GM18505 (cell line): ENCODE results near the gene CLDN5.
"Not testable (repeated sequence)": the region's sequence is repeated elsewhere in the genome, so short reads cannot be mapped to it uniquely, and the experiment has no call there.

ENCODE experiments used
- ATAC-seq: cut with Tn5 transposase; IDR thresholded peaks from one replicate; pipeline ENCODE4 v1.9.1; 2021; ENCODE audit not compliant: unreplicated experiment
- POLR2A ChIP-seq: IDR thresholded peaks from 4 replicates; pipeline ENCODE4 v1.6.1; 2011; ENCODE audit warnings: borderline replicate concordance; ENCODE audit not compliant: insufficient read depth, insufficient read length; ENCODE audit errors: extremely low read depth

The CLDN5 gene

GRCh38 chr22:19536564-19536963 lies 12.4 kb upstream of the CLDN5 start:
- ATAC-seq = no peak
- no peak for TF ChIP-seq POLR2A

- ATAC-seq = no peak
- TF ChIP-seq POLR2A = no peak
Measured at GRCh38 chr22:19535001-19535400, 10.8 kb upstream of the CLDN5 start.

DNA sequence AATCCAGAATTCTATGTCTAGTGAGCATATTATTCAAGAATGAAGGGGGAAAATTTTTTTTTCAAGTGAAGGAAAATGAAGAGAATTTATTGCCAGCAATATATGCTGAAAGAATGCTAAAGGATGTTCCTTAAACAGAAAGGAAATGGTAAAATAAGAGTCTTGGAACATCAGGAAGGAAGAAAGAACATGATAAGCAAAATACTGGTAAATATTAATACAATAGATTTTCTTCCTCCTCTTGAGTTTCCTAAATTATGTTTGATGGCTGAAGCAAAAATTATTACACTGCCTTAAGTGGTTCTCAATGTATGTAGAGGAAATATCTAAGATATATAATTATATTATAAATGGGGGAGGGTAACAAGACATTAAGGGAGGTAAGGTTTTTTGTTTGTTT lies 9.6 kb upstream of the CLDN5 start:
- no peak for ATAC-seq
- no peak for TF ChIP-seq POLR2A

GRCh38 chr22:19533049-19533626 lies 8.9 kb upstream of the CLDN5 start:
- no peak for ATAC-seq
- no peak for TF ChIP-seq POLR2A

DNA sequence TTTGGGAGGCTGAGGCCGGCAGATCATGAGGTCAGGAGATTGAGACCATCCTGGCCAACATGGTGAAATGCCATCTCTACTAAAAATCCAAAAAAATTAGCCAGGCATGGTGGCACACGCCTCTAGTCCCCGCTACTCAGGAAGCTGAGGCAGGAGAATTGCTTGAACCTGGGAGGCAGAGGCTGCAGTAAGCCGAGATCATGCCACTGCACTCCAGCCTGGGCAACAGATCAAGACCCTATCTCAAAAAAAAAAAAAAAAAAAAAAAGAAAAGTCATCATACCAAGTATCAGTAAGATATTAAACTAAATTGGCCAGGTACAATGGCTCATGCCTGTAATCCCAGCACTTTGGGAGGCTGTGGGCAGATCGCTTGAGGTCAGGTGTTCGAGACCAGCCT lies 7.1 kb upstream of the CLDN5 start:
- not testable (repeated sequence) for ATAC-seq

GRCh38 chr22:19530751-19531150 lies 6.5 kb upstream of the CLDN5 start:
- ATAC-seq = no peak
- no peak for TF ChIP-seq POLR2A

GRCh38 chr22:19529811-19530210 lies 5.6 kb upstream of the CLDN5 start:
- no peak for TF ChIP-seq POLR2A
- ATAC-seq = no peak

DNA sequence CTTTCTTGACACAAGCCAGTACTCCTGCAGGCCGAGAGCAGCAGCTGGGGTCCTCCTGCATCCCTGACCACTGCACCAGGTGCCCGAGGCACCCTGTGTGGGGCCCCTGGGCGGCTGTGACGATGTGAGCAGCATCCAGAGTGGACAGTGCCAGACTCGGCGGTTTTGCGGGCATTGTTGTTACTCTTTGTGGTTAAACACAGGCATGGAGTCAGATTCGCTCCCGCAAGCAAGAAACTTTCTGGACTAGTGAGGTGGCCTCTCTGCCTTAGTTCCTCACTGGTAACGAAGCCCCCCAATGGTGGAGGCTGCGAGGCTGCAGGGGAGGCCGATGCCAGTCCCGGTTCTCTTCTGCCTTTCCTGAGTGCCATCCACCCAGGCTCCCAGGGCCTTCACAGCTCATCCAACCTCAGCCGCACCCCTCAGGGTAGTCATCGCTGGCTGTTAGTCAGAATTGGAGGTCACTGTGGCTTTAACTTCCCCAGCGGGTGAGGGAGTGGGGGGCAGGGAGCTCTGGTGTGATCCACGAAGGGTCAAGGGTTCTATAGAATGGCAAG lies 3.7 kb upstream of the CLDN5 start:
- TF ChIP-seq POLR2A = no peak
- no peak for ATAC-seq

DNA sequence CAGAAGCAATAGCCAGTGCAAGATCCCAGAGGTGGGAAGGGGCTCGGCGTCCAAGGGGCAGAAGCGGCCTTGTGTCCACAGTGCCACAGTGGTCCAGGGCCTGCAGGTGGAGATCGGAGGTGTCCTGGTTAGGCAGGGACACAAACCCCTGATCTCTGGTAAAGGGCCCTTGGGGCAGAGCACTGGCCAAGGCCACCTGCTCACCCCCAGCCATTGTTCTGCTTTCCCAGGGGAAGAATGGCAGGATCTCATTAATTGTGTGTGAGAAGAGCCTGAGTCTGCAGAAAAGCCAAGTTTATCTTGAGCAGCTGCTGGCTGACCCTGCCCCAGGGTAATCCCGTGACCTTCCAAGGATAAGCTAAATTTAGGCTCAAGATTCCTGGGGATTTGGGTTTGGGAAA lies 3.1 kb upstream of the CLDN5 start:
- no peak for TF ChIP-seq POLR2A
- ATAC-seq = no peak

DNA sequence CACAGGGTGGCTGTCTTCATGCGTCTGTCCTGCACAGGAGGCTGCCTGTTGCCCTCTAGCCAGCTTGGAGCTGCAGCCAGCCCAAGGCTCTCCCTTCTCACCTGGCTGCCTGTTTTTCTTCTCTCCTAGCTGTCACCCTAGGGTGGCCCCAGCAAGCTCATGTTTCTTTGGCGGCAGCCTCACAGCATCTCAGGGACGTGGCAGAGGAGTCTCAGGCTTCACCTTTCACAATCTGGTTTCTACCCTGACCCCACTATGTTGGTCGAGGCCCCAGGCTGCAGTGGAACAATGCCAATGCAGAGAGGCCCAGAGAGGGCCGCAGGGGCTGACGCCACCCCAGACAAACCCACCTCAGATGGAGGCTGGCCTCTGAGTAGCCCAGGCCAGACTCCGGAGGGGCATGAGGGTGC lies 2.5 kb upstream of the CLDN5 start:
- no peak for TF ChIP-seq POLR2A

DNA sequence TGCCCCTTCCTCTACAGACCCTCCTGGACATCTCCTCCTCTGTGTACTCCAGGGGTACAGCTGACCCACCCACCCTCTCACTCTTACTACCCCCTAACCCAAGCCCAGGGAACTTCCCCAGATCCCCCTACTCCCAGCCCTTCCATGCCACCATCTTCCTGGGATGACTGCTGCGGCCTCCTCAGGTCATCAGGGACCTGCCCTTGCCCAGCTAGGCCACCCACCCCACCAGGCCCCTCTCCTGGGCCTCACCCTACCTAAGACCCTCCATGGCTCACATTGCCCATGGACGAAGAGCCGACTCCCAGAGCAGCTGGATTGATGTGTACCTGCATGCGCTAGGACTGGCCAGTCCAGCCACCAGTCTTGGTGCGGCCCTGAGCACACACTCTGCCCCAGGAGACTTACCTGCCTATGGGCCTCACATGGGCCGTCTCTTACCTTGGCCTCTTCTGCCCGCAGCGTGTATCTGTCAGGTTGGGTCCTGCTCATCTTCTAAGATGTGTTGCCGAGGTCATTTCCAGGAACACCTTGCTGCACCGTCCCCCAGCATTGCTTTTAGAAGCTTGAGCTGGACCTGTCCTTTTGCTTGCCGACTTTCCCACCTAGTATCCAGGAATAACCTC lies 2.0 kb upstream of the CLDN5 start:
- TF ChIP-seq POLR2A = no peak
- ATAC-seq = no peak

More for the DNA sequence above, 2.5 kb upstream of the CLDN5 start:
- ATAC-seq = no peak

GRCh38 chr22:19525666-19526065 lies 1.5 kb upstream of the CLDN5 start:
- no peak for TF ChIP-seq POLR2A
- ATAC-seq = no peak

DNA sequence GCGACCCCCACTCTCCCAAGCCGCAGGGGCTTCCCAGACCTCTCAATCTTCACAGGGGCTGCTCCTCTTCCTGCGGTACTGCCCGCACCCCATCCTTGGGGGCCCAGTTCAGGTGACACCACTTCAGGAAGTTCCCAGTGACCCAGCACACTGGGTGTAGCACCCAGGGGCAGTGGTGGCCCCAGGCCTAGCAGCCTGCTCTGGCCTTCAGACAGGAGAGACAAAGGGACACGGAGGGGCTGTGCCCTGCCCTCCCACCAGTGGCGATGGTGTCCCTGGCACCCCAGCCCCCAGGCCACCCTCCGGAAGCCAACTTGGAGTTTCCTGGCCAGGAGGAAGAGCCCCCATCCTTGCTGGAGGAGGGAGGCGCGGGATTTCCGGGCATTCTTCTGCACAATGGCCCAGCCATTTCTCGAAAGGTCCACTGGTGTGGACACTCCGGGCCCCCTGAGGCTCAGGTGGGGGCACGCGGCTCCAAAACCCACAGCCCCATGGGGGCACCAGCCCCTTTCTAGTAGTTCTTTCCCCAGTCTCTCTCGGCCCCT lies 978 bp upstream of the CLDN5 start:
- no peak for TF ChIP-seq POLR2A
- ATAC-seq = no peak
